ENCODE measurements around the gene DNAH17. TPM values are rescaled to one million over a fixed set of nuclear protein-coding genes. Genes with fewer than 3 reads are reported as not detected.

The DNAH17 gene
- total RNA-seq, 4 donors from 2014 or later, result 0.89 to 15.4 (median 3.8) TPM

GRCh38 chr17:78537217-78537860 is 39.9 kb downstream of the DNAH17 start:
- TF ChIP-seq POLR2A (IDR thresholded peaks at IDR 0.05) (no peak), CTCF (IDR thresholded peaks at IDR 0.05) (no peak)
- WGBS, 2 donors, result 79 to 83% methylated on average over 20 of the region's 20 CpGs
- DNase-seq (ENCODE audit: low spot score in 2 of 2), result no peak
- intact Hi-C loops (cut with DNase I; ENCODE audit: low total_unique reads), result no loop called here
- H3K4me3 ChIP-seq (ENCODE audit: low read depth, poor library complexity, severe bottlenecking), result no peak overlapping the region

GRCh38 chr17:78535273-78536197 is 41.7 kb downstream of the DNAH17 start:
- intact Hi-C loops (cut with DNase I; ENCODE audit: low total_unique reads), result no loop called here
- no peak for DNase-seq (ENCODE audit: low spot score in 2 of 2)
- TF ChIP-seq CTCF (IDR thresholded peaks at IDR 0.05) (no peak), POLR2A (IDR thresholded peaks at IDR 0.05) (no peak)
- 47 to 54% methylated on average over 19 of the region's 19 CpGs for WGBS, 2 donors
- no peak overlapping the region for H3K4me3 ChIP-seq (ENCODE audit: low read depth, poor library complexity, severe bottlenecking)

GRCh38 chr17:78534492-78535272 is 42.5 kb downstream of the DNAH17 start:
- TF ChIP-seq CTCF (IDR thresholded peaks at IDR 0.05) (no peak), POLR2A (IDR thresholded peaks at IDR 0.05) (no peak)
- H3K4me3 ChIP-seq (ENCODE audit: low read depth, poor library complexity, severe bottlenecking), result no peak overlapping the region
- WGBS, 2 donors, result 36% methylated on average over 5 to 6 of the region's 6 CpGs
- DNase-seq (ENCODE audit: low spot score in 2 of 2), result no peak
- intact Hi-C loops (cut with DNase I; ENCODE audit: low total_unique reads), result no loop called here

GRCh38 chr17:78532922-78533640 is 44.1 kb downstream of the DNAH17 start:
- no peak for DNase-seq (ENCODE audit: low spot score in 2 of 2)
- WGBS, 2 donors, result 59 to 60% methylated on average over 19 of the region's 19 CpGs
- intact Hi-C loops (cut with DNase I; ENCODE audit: low total_unique reads), result no loop called here
- H3K4me3 ChIP-seq (ENCODE audit: low read depth, poor library complexity, severe bottlenecking), result no peak overlapping the region
- no peak for TF ChIP-seq CTCF (IDR thresholded peaks at IDR 0.05)
- TF ChIP-seq POLR2A (IDR thresholded peaks at IDR 0.05), result no peak

GRCh38 chr17:78532311-78532710 is 44.9 kb downstream of the DNAH17 start:
- DNase-seq (ENCODE audit: low spot score in 2 of 2), result no peak
- no peak for TF ChIP-seq CTCF (IDR thresholded peaks at IDR 0.05)
- TF ChIP-seq POLR2A (IDR thresholded peaks at IDR 0.05), result no peak
- WGBS, 2 donors, result 57 to 88% methylated on average over 5 of the region's 5 CpGs
- intact Hi-C loops (cut with DNase I; ENCODE audit: low total_unique reads), result no loop called here
- H3K4me3 ChIP-seq (ENCODE audit: low read depth, poor library complexity, severe bottlenecking), result no peak overlapping the region

Data from lower leg skin (tissue), 4 donors.